ENCODE data around the gene STOM. TPM values are rescaled to one million over a fixed set of nuclear protein-coding genes. Genes with fewer than 3 reads are reported as not detected.

The STOM gene
- total and polyA plus RNA-seq, 7 experiments from 2014 or later, result 8.8 to 59.8 (median 13.3) TPM

DNA sequence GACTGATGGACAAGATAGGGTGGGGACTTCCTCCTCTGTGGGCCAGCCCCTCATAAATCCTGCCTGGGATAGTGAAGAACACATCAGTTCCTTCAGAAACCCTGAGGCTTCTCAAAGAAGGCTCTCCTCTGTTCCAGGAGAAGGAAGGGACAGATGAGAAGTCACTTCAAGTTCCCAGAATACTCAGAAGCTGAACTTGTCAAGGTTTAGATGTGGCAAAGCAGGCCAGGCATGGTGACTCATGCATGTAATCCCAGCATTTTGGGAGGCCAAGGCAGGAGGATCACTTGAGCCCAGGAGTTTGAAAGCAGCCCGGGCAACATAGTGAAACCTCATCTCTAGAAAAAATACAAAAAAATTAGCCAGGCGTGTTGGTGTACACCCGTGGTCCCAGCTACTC lies 38.5 kb downstream of the STOM start:
- Mint-ChIP-seq H3K9me3 (no peaks in the 10 kb centered on the region), H3K27ac (no peak overlapping the region), H3K36me3 (peaks cover 0 to 18% (median 9%) of the 10 kb centered on the region in 5 donors), H3K4me1 (no peaks in the 10 kb centered on the region), H3K4me3 (no peak overlapping the region), H3K27me3 (no peaks in the 10 kb centered on the region)
- no peak overlapping the region for H3K27ac ChIP-seq (ENCODE audit: low read depth, low read length)
- H3K4me1 ChIP-seq (ENCODE audit: control insufficient read depth in 2 of 2, insufficient read depth in 2 of 2, low read length in 2 of 2), result no peaks in the 10 kb centered on the region
- ATAC-seq, result no peak
- CTCF ChIA-PET, result no interaction called here
- no peak overlapping the region for H3K4me3 ChIP-seq (ENCODE audit: low read length)
- H3K36me3 ChIP-seq (ENCODE audit: control insufficient read depth in 2 of 3, insufficient read depth in 3 of 3, low read length in 3 of 3), result no peaks in the 10 kb centered on the region
- H3K9me3 ChIP-seq (ENCODE audit: control insufficient read depth in 2 of 3, low read length in 3 of 3), result no peaks in the 10 kb centered on the region
- POLR2A ChIA-PET, result no interaction called here
- no peak for DNase-seq
- H3K27me3 ChIP-seq (ENCODE audit: control insufficient read depth in 2 of 2, insufficient read depth in 2 of 2, low read length in 2 of 2), result no peaks in the 10 kb centered on the region
- intact Hi-C loops (cut with micrococcal nuclease), result no loop called here

DNA sequence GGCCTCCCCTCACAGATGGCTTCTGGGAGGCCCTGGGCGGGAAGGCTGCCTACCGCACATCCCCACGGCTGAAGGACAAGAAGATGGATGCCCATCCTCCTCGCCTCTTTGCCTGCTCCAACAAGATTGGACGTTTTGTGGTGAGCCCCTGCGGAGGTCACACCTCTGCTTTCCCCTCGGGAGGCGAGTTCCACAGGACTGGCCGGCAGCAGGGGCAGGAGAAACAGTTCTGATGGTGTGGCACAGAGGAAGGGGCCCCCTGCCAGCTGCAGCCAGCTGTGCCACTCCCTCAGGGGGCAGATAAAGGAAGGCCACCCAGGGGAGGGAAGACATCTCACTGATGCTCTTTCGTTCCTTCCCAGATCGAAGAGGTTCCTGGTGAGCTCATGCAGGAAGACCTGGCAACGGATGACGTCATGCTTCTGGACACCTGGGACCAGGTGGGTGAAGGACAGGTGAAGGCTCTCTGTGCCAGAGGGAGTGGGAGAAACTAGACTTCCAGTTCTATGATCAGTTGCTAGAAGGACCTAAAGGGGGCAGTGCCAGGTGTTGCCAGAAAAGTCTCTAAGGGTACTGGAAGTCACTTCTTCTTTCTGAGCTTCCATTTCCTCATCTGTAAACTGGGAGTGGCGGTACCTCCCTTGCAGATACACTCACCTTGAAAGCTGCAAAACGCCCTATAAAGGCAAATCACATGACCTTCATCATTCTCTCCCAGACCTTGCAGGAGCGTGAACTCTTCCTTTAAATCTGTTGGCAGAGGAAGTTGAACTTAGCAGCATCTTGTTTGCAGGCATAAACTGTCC lies 41.0 kb downstream of the STOM start:
- Histone ChIP-seq H3K4me1 (ENCODE audit: control insufficient read depth in 2 of 2, insufficient read depth in 2 of 2, low read length in 2 of 2) (no peaks in the 10 kb centered on the region), H3K4me3 (ENCODE audit: low read length) (no peak overlapping the region), H3K9me3 (ENCODE audit: control insufficient read depth in 2 of 3, low read length in 3 of 3) (no peaks in the 10 kb centered on the region), H3K27me3 (ENCODE audit: control insufficient read depth in 2 of 2, insufficient read depth in 2 of 2, low read length in 2 of 2) (no peaks in the 10 kb centered on the region), H3K36me3 (ENCODE audit: control insufficient read depth in 2 of 3, insufficient read depth in 3 of 3, low read length in 3 of 3) (peaks cover 0 to 3% (median 0%) of the 10 kb centered on the region in 3 experiments), H3K27ac (ENCODE audit: low read depth, low read length) (no peak overlapping the region)
- CTCF ChIA-PET, result no interaction called here
- H3K27me3 Mint-ChIP-seq, result no peaks in the 10 kb centered on the region
- no peak overlapping the region for H3K27ac Mint-ChIP-seq
- peaks cover 0 to 6% (median 0%) of the 10 kb centered on the region in 7 donors for H3K4me1 Mint-ChIP-seq
- H3K9me3 Mint-ChIP-seq, result no peaks in the 10 kb centered on the region
- peaks cover 0 to 21% (median 5%) of the 10 kb centered on the region in 5 donors for H3K36me3 Mint-ChIP-seq
- intact Hi-C loops (cut with micrococcal nuclease), result no loop called here
- DNase-seq (no peak), ATAC-seq (no peak)
- no peak overlapping the region for H3K4me3 Mint-ChIP-seq
- POLR2A ChIA-PET, result no interaction called here

DNA sequence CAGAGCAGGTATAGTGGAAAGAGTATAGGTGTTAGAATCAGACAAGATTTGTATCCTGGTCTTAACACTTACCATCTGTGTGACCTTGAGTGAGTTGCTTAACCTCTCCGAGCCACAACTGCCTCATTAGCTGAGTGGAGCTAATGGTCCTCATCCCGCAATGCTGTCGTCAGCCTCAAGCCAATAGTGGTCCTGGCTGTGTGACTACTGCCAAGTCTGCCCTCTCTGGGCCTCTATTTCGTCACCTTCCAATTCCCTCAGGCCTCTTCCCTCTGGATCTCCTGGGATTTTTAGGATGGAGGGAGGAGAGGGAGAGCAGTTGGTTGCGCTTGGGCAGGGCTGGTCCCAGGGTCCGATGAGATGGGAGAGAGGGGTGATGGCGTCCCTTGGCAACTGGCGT lies 41.6 kb downstream of the STOM start:
- Mint-ChIP-seq H3K27me3 (no peaks in the 10 kb centered on the region), H3K36me3 (peaks cover 0 to 21% (median 5%) of the 10 kb centered on the region in 5 donors), H3K4me1 (peaks cover 0 to 11% (median 0%) of the 10 kb centered on the region in 7 donors), H3K27ac (no peak overlapping the region), H3K4me3 (no peak overlapping the region), H3K9me3 (no peaks in the 10 kb centered on the region)
- H3K4me1 ChIP-seq (ENCODE audit: control insufficient read depth in 2 of 2, insufficient read depth in 2 of 2, low read length in 2 of 2), result no peaks in the 10 kb centered on the region
- no peak overlapping the region for H3K27ac ChIP-seq (ENCODE audit: low read depth, low read length)
- ChIA-PET CTCF (no interaction called here), POLR2A (no interaction called here)
- no peaks in the 10 kb centered on the region for H3K27me3 ChIP-seq (ENCODE audit: control insufficient read depth in 2 of 2, insufficient read depth in 2 of 2, low read length in 2 of 2)
- H3K36me3 ChIP-seq (ENCODE audit: control insufficient read depth in 2 of 3, insufficient read depth in 3 of 3, low read length in 3 of 3), result peaks cover 0 to 3% (median 0%) of the 10 kb centered on the region in 3 experiments
- H3K9me3 ChIP-seq (ENCODE audit: control insufficient read depth in 2 of 3, low read length in 3 of 3), result no peaks in the 10 kb centered on the region
- intact Hi-C loops (cut with micrococcal nuclease), result no loop called here
- ATAC-seq, result no peak
- no peak for DNase-seq
- H3K4me3 ChIP-seq (ENCODE audit: low read length), result no peak overlapping the region

DNA sequence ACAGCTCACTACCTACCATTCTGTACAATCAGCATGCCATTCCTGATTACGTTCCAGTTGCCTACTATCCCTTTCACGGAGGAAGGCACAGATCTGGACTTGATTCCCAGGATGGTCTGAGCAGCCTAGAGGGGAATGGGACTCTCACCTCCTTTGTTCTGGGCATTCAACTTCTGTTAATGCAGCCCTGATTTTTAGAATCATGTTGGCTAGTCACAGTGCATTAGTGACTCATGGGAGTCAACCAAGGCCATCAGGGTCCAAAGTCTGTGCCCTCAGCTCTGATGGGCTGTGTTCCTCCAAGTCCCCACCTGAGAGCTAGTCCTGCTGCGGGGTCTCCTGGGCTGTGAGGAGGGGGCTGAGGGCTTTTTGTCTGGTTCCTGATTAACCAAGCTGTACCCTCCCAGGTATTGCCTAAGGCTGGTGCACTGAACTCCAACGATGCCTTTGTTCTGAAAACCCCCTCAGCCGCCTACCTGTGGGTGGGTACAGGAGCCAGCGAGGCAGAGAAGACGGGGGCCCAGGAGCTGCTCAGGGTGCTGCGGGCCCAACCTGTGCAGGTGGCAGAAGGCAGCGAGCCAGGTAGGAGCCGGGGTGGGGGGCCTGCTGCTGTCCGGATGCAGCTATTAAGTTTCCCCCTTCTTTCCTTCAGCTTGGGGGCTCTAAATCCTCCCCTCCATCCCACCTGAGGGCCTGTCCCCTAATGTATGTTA lies 43.0 kb downstream of the STOM start:
- H3K9me3 ChIP-seq (ENCODE audit: control insufficient read depth in 2 of 3, low read length in 3 of 3), result no peaks in the 10 kb centered on the region
- Mint-ChIP-seq H3K9me3 (no peaks in the 10 kb centered on the region), H3K27ac (no peak overlapping the region), H3K4me3 (no peak overlapping the region), H3K4me1 (peaks cover 0 to 21% (median 0%) of the 10 kb centered on the region in 7 donors), H3K36me3 (peaks cover 0 to 18% (median 5%) of the 10 kb centered on the region in 5 donors), H3K27me3 (no peaks in the 10 kb centered on the region)
- no peak overlapping the region for H3K4me3 ChIP-seq (ENCODE audit: low read length)
- CTCF ChIA-PET, result interaction anchor here (0.5 to 1.2 kb wide), 2 partner anchors 9 to 42 kb away, joined by 3 to 7 read pairs; no protein-coding TSS in a partner anchor
- no peak for DNase-seq
- H3K36me3 ChIP-seq (ENCODE audit: control insufficient read depth in 2 of 3, insufficient read depth in 3 of 3, low read length in 3 of 3), result peaks cover 0 to 3% (median 0%) of the 10 kb centered on the region in 3 experiments
- POLR2A ChIA-PET, result interaction anchor here (0.8 kb wide), 1 partner anchor 12 kb away, joined by 3 read pairs; no protein-coding TSS in a partner anchor
- H3K27ac ChIP-seq (ENCODE audit: low read depth, low read length), result no peak overlapping the region
- H3K4me1 ChIP-seq (ENCODE audit: control insufficient read depth in 2 of 2, insufficient read depth in 2 of 2, low read length in 2 of 2), result peaks cover 0 to 3% of the 10 kb centered on the region in 2 donors
- H3K27me3 ChIP-seq (ENCODE audit: control insufficient read depth in 2 of 2, insufficient read depth in 2 of 2, low read length in 2 of 2), result no peaks in the 10 kb centered on the region
- ATAC-seq, result no peak
- intact Hi-C loops (cut with micrococcal nuclease), result no loop called here

DNA sequence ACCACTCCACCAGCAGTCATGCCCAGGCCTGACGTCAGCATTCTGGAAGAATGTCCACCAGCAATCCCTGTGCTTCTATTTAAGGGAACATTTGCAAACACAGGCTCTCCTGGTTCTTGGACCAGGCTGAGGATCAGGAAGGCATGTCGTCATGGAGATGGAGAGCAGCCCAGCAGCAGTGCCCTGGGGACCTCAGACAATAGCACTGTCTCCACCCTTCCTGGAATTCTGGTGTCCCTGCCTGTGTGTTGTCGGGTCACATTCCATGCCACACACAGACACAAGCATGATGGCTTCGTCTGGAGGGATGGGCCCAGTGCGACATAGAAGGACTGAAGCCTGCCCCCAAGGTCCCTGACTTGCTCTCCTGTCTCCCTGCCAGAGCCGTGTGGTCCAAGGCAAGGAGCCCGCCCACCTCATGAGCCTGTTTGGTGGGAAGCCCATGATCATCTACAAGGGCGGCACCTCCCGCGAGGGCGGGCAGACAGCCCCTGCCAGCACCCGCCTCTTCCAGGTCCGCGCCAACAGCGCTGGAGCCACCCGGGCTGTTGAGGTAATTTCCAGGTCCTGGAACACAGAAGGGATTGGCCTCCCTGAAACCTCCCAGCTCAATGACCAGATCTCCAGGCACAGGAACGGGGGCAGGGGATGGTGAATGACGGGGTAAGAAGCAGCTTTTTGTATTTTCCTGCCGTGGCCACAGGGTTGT lies 43.8 kb downstream of the STOM start:
- no peaks in the 10 kb centered on the region for H3K27me3 Mint-ChIP-seq
- Histone ChIP-seq H3K9me3 (ENCODE audit: control insufficient read depth in 2 of 3, low read length in 3 of 3) (no peaks in the 10 kb centered on the region), H3K27me3 (ENCODE audit: control insufficient read depth in 2 of 2, insufficient read depth in 2 of 2, low read length in 2 of 2) (no peaks in the 10 kb centered on the region), H3K4me1 (ENCODE audit: control insufficient read depth in 2 of 2, insufficient read depth in 2 of 2, low read length in 2 of 2) (peaks cover under 1 to 4% of the 10 kb centered on the region in 2 donors), H3K4me3 (ENCODE audit: low read length) (no peak overlapping the region), H3K27ac (ENCODE audit: low read depth, low read length) (no peak overlapping the region), H3K36me3 (ENCODE audit: control insufficient read depth in 2 of 3, insufficient read depth in 3 of 3, low read length in 3 of 3) (peaks cover 0 to 3% (median 0%) of the 10 kb centered on the region in 3 experiments)
- ChIA-PET POLR2A (interaction anchor here (0.8 kb wide), 1 partner anchor 12 kb away, joined by 3 read pairs; no protein-coding TSS in a partner anchor), CTCF (interaction anchor here (1.2 kb wide), 1 partner anchor 9 kb away, joined by 3 read pairs; no protein-coding TSS in a partner anchor)
- intact Hi-C loops (cut with micrococcal nuclease), result no loop called here
- no peak overlapping the region for H3K4me3 Mint-ChIP-seq
- no peak for ATAC-seq
- no peak overlapping the region for H3K27ac Mint-ChIP-seq
- H3K9me3 Mint-ChIP-seq, result no peaks in the 10 kb centered on the region
- DNase-seq, result no peak
- H3K36me3 Mint-ChIP-seq, result peaks cover 0 to 18% (median 5%) of the 10 kb centered on the region in 5 donors
- peaks cover 0 to 23% (median 2%) of the 10 kb centered on the region in 7 donors for H3K4me1 Mint-ChIP-seq

DNA sequence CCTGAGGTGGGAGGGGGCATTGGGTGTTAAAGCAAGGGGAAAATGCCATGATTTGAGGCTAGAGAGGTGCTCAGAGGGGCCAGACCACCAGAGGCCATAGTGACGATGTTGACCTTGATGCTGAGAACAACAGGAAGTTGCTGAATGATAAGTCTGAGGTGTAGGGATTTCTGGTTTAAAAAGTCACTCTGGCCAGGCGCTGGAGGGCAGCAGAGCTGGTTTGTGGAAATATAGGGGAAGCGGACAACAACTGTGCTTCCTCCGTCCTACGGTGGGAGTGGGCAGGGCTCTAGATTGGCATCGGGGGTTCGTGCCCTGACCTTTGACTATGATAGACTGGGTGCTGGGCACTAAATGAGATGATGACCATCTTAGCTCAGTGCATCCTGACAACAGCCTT lies 44.7 kb downstream of the STOM start:
- H3K27ac ChIP-seq (ENCODE audit: low read depth, low read length), result no peak overlapping the region
- H3K36me3 ChIP-seq (ENCODE audit: control insufficient read depth in 2 of 3, insufficient read depth in 3 of 3, low read length in 3 of 3), result peaks cover 0 to 3% (median 0%) of the 10 kb centered on the region in 3 experiments
- no peaks in the 10 kb centered on the region for H3K27me3 ChIP-seq (ENCODE audit: control insufficient read depth in 2 of 2, insufficient read depth in 2 of 2, low read length in 2 of 2)
- intact Hi-C loops (cut with micrococcal nuclease), result no loop called here
- DNase-seq (no peak), ATAC-seq (no peak)
- CTCF ChIA-PET, result no interaction called here
- H3K27me3 Mint-ChIP-seq, result no peaks in the 10 kb centered on the region
- no peak overlapping the region for H3K4me3 ChIP-seq (ENCODE audit: low read length)
- peaks cover 0 to 18% (median 2%) of the 10 kb centered on the region in 5 donors for H3K36me3 Mint-ChIP-seq
- peaks cover 0 to 30% (median 7%) of the 10 kb centered on the region in 7 donors for H3K4me1 Mint-ChIP-seq
- H3K27ac Mint-ChIP-seq, result no peak overlapping the region
- H3K4me3 Mint-ChIP-seq, result no peak overlapping the region
- no peaks in the 10 kb centered on the region for H3K9me3 Mint-ChIP-seq
- POLR2A ChIA-PET, result no interaction called here
- H3K4me1 ChIP-seq (ENCODE audit: control insufficient read depth in 2 of 2, insufficient read depth in 2 of 2, low read length in 2 of 2), result peaks cover 5 to 13% of the 10 kb centered on the region in 2 donors
- H3K9me3 ChIP-seq (ENCODE audit: control insufficient read depth in 2 of 3, low read length in 3 of 3), result no peaks in the 10 kb centered on the region
